OCI-LY1 (cell line): ENCODE data around the gene NKTR.

ENCODE experiments used
- CTCF ChIP-seq: fragments of 200-600 bp; sonication (generic), shearing (Covaris generic); IDR thresholded peaks from 2 replicates; pipeline ENCODE4 v1.5.1; 2017; ENCODE audit warnings: mild to moderate bottlenecking, antibody characterized with exemption, low read length, moderate library complexity, mixed read lengths
- EZH2 ChIP-seq: fragments of 200-600 bp; sonication (generic), shearing (Covaris generic); IDR thresholded peaks from 2 replicates; pipeline ENCODE4 v1.8.0; 2017; ENCODE audit warnings: borderline replicate concordance, mixed run types, mild to moderate bottlenecking, antibody characterized with exemption, low read length, moderate library complexity, mixed read lengths

DNA sequence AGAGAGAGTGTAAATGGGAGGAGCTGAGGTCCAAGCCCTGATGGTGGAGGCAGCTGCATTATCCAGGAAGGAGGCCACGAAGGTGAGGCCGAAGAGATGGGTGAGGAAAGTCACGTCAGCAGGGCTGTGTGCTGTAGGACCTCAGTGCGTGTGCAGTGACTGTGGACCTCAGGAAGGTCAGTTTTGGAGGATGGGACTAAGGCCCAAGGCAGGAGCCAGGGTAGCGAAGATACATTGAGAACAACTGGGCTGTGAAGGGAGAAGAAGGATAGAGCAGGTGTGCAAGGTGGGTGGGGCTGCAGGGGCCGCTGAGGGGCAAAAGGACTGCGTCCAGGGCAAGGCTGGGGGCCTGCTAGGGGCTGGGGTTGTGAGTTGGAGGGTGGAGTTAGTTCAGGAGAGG, 89.7 kb downstream of the NKTR start:
- TF ChIP-seq EZH2 (no peak), CTCF (no peak)
